ENCODE measurements around the gene SULT1E1. TPM values are rescaled to one million over a fixed set of nuclear protein-coding genes. Genes with fewer than 3 reads are reported as not detected.

SULT1E1 gene
- total RNA-seq, 2 experiments from 2014 or later = not detected

Other genes with a start within 250 kb of the SULT1E1 start
- gene UGT2A2, start 220.5 kb downstream of the SULT1E1 start, total RNA-seq = not detected
- gene UGT2A1, start 206.9 kb downstream of the SULT1E1 start, total RNA-seq = not detected
- 1 to 10 TPM; 2.8 to 2.9 TPM for gene SULT1B1, start 99.5 kb downstream of the SULT1E1 start, total RNA-seq
- gene CSN1S1, start 70.9 kb upstream of the SULT1E1 start, total RNA-seq = not detected
- gene CSN2, start 105.6 kb upstream of the SULT1E1 start, total RNA-seq = not detected
- not detected for gene STATH, start 135.8 kb upstream of the SULT1E1 start, total RNA-seq
- gene HTN3, start 168.3 kb upstream of the SULT1E1 start, total RNA-seq = not detected
- gene HTN1, start 190.3 kb upstream of the SULT1E1 start, total RNA-seq = not detected